ENCODE data around the gene SMAD2.

Gene SMAD2

GRCh38 chr18:47949202-47949601, 18.7 kb upstream of the SMAD2 start:
- TF ChIP-seq ZNF274 (IDR thresholded peaks at IDR 0.05; ENCODE audit: low read depth, low read length): no peak
- H3K4me3 ChIP-seq (ENCODE audit: low read length): no peak overlapping the region

GRCh38 chr18:47946889-47947288, 16.4 kb upstream of the SMAD2 start:
- no peak for TF ChIP-seq ZNF274 (IDR thresholded peaks at IDR 0.05; ENCODE audit: low read depth, low read length)
- H3K4me3 ChIP-seq (ENCODE audit: low read length): no peak overlapping the region

GRCh38 chr18:47944972-47945852, 14.8 kb upstream of the SMAD2 start:
- H3K4me3 ChIP-seq (ENCODE audit: low read length): no peak overlapping the region
- TF ChIP-seq ZNF274 (IDR thresholded peaks at IDR 0.05; ENCODE audit: low read depth, low read length): no peak

GRCh38 chr18:47936952-47937351, 6.5 kb upstream of the SMAD2 start:
- TF ChIP-seq ZNF274 (IDR thresholded peaks at IDR 0.05; ENCODE audit: low read depth, low read length): no peak
- no peak overlapping the region for H3K4me3 ChIP-seq (ENCODE audit: low read length)

GRCh38 chr18:47935321-47936055, 5.0 kb upstream of the SMAD2 start:
- no peak for TF ChIP-seq ZNF274 (IDR thresholded peaks at IDR 0.05; ENCODE audit: low read depth, low read length)
- no peak overlapping the region for H3K4me3 ChIP-seq (ENCODE audit: low read length)

GRCh38 chr18:47932603-47933002, 2.1 kb upstream of the SMAD2 start:
- no peak overlapping the region for H3K4me3 ChIP-seq (ENCODE audit: low read length)
- no peak for TF ChIP-seq ZNF274 (IDR thresholded peaks at IDR 0.05; ENCODE audit: low read depth, low read length)

- no peak for TF ChIP-seq ZNF274 (IDR thresholded peaks at IDR 0.05; ENCODE audit: low read depth, low read length)
- no peak overlapping the region for H3K4me3 ChIP-seq (ENCODE audit: low read length)
These were observed 1.7 kb upstream of the SMAD2 start for GRCh38 chr18:47932190-47932589.

GRCh38 chr18:47931718-47932103, 1.3 kb upstream of the SMAD2 start:
- no peak for TF ChIP-seq ZNF274 (IDR thresholded peaks at IDR 0.05; ENCODE audit: low read depth, low read length)
- H3K4me3 ChIP-seq (ENCODE audit: low read length): peak overlapping the region; percentile 95; the same call in 1 of the 2 replicates

GRCh38 chr18:47930931-47931717, 665 bp upstream of the SMAD2 start:
- peak overlapping the region; percentile 95; the same call in 1 of the 2 replicates for H3K4me3 ChIP-seq (ENCODE audit: low read length)
- no peak for TF ChIP-seq ZNF274 (IDR thresholded peaks at IDR 0.05; ENCODE audit: low read depth, low read length)

GRCh38 chr18:47929681-47930198, 719 bp downstream of the SMAD2 start:
- no peak for TF ChIP-seq ZNF274 (IDR thresholded peaks at IDR 0.05; ENCODE audit: low read depth, low read length)
- peak overlapping the region; percentile 95 for H3K4me3 ChIP-seq (ENCODE audit: low read length)

- peak overlapping the region; percentile 95; the same call in 1 of the 2 replicates for H3K4me3 ChIP-seq (ENCODE audit: low read length)
- TF ChIP-seq ZNF274 (IDR thresholded peaks at IDR 0.05; ENCODE audit: low read depth, low read length): no peak
These were observed 2.0 kb downstream of the SMAD2 start for GRCh38 chr18:47928466-47928865.

- TF ChIP-seq ZNF274 (IDR thresholded peaks at IDR 0.05; ENCODE audit: low read depth, low read length): no peak
- H3K4me3 ChIP-seq (ENCODE audit: low read length): no peak overlapping the region
These were observed 4.2 kb downstream of the SMAD2 start for GRCh38 chr18:47926101-47926850.

GRCh38 chr18:47919916-47920315, 10.5 kb downstream of the SMAD2 start:
- no peak for TF ChIP-seq ZNF274 (IDR thresholded peaks at IDR 0.05; ENCODE audit: low read depth, low read length)
- H3K4me3 ChIP-seq (ENCODE audit: low read length): no peak overlapping the region
